Thyroid gland (tissue), 4 donors: ENCODE results near the gene SOWAHA.

Experiments used
- POLR2A ChIP-seq, 2 donors: fragments of 450-650 bp; IDR thresholded peaks; one replicate each; pipeline ENCODE4 v1.6.1; 2017; ENCODE audit warnings: antibody characterized with exemption in 2 of 2, mild to moderate bottlenecking in 2 of 2, moderate library complexity in 1 of 2
- TF ChIP-seq, protein P1 (sequence below), 6 experiments: fragments of 200-600 bp in 3 of 6; fragments of 450-650 bp in 3 of 6; sonication (generic) in 3 of 6; IDR thresholded peaks; one replicate each; pipeline ENCODE4 v1.5.1; 2016 to 2019; ENCODE audit warnings: antibody characterized with exemption in 6 of 6, mild to moderate bottlenecking in 2 of 6, inconsistent platforms in 1 of 6, moderate library complexity in 1 of 6

DNA sequence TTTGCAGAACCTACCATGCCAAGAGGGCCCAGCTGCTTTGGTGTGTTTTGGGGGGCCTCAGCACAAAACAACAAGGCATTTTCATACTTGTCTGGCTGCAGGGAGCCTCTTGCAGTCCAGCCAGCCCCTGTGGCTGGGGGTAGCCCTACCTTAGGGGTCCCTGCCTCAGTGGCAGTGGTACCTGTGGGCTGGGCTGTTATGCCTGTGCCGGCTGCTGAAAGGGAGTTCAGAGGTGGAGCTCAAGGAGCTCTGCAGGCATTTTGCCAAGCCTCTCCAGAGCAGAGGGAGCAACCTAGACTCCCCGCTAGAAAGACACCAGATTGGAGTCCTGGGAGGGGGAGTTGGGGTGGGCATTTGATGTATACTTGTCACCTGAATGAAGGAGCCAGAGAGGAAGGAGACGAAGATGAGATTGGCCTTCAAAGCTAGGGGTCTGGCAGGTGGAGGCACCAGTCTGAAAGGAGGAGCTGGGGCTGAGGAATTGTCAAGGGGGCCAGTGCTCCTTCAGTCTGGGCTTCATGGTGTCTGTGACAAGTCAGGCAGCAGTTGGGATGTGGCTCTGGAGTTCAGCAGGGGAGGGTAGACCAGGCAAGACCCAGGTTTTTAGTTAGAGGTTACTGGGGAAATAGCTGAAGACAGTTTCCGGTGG, 15.9 kb downstream of the SOWAHA start:
- TF ChIP-seq, protein P1, sequence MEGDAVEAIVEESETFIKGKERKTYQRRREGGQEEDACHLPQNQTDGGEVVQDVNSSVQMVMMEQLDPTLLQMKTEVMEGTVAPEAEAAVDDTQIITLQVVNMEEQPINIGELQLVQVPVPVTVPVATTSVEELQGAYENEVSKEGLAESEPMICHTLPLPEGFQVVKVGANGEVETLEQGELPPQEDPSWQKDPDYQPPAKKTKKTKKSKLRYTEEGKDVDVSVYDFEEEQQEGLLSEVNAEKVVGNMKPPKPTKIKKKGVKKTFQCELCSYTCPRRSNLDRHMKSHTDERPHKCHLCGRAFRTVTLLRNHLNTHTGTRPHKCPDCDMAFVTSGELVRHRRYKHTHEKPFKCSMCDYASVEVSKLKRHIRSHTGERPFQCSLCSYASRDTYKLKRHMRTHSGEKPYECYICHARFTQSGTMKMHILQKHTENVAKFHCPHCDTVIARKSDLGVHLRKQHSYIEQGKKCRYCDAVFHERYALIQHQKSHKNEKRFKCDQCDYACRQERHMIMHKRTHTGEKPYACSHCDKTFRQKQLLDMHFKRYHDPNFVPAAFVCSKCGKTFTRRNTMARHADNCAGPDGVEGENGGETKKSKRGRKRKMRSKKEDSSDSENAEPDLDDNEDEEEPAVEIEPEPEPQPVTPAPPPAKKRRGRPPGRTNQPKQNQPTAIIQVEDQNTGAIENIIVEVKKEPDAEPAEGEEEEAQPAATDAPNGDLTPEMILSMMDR (IDR thresholded peaks at IDR 0.05): no peak
- no peak for TF ChIP-seq POLR2A (IDR thresholded peaks at IDR 0.05)
